ENCODE measurements around the gene SORCS2. TPM values are rescaled to one million over a fixed set of nuclear protein-coding genes. Genes with fewer than 3 reads are reported as not detected.

SORCS2 gene
- total RNA-seq, 2 experiments from 2014 or later, result 0.03 TPM; not detected in 1

DNA sequence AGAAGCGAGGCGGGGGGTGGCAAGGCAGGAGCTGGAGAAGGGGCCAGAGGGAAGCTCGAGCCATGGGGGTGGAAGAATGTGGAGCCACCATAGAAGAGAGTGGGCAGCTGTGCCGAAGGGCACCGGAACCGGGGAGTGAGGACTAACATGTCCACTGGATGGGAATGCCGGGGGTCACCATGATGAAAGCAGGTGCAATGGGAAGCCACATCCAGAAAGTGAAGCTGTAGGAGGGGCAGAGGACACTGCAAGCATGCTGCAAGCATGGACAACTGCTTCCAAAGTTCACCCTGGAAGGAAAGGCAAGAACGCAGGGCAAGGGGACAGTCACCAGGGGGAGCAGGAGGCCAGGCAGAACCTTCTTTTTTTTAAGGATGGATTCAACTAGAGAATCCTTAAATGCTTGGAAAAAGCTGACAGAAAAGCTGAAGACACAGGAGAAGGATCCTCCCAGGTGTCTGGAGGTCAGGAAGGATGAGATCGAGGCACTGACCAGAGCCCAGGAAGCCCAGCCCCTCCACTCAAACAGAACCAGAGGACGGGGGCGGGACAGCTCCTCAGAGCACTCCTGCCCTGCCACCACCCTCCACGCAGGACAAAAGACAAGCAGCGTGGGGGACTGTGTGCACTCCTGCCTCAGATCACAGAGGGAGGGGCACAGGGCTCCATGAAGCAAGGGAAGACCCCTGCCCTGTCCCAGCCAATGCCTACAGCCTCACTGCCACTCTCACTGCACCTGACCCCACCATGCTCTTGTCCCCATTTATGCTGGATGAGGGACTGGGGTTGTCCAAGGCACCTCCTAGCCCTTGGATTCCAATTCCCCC lies 578.1 kb downstream of the SORCS2 start:
- no peak overlapping the region for H2AFZ ChIP-seq (ENCODE audit: low read length)
- H3K27ac ChIP-seq (ENCODE audit: low read depth, low read length, poor library complexity, severe bottlenecking), result no peak overlapping the region
- no peaks in the 10 kb centered on the region for H3K4me1 ChIP-seq (ENCODE audit: insufficient read depth, low read length, poor library complexity, severe bottlenecking)
- no peaks in the 10 kb centered on the region for H3K9me3 ChIP-seq (ENCODE audit: low read length)
- H4K20me1 ChIP-seq (ENCODE audit: insufficient read depth, low read length), result no peaks in the 10 kb centered on the region
- DNase-seq (ENCODE audit: low spot score), result no peak
- TF ChIP-seq, protein P1, sequence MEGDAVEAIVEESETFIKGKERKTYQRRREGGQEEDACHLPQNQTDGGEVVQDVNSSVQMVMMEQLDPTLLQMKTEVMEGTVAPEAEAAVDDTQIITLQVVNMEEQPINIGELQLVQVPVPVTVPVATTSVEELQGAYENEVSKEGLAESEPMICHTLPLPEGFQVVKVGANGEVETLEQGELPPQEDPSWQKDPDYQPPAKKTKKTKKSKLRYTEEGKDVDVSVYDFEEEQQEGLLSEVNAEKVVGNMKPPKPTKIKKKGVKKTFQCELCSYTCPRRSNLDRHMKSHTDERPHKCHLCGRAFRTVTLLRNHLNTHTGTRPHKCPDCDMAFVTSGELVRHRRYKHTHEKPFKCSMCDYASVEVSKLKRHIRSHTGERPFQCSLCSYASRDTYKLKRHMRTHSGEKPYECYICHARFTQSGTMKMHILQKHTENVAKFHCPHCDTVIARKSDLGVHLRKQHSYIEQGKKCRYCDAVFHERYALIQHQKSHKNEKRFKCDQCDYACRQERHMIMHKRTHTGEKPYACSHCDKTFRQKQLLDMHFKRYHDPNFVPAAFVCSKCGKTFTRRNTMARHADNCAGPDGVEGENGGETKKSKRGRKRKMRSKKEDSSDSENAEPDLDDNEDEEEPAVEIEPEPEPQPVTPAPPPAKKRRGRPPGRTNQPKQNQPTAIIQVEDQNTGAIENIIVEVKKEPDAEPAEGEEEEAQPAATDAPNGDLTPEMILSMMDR (conservative IDR thresholded peaks at IDR 0.05; ENCODE audit: low read length), result peak; percentile 33; the same call in 1 of the 2 replicates
- TF ChIP-seq EZH2phosphoT487 (IDR thresholded peaks at IDR 0.05; ENCODE audit: borderline replicate concordance, low read depth, low read length), result no peak
- H3K9me2 ChIP-seq (ENCODE audit: insufficient read depth, low read length), result no peaks in the 10 kb centered on the region
- ChIA-PET POLR2A (no interaction called here), CTCF (ENCODE audit: unreplicated experiment) (no interaction called here)
- BruUV-seq (replicated peaks), result no TSS peak
- H3K4me2 ChIP-seq (ENCODE audit: low read length), result no peak overlapping the region
- H3K79me2 ChIP-seq (ENCODE audit: insufficient read depth, low read depth, low read length), result no peaks in the 10 kb centered on the region
- intact Hi-C loops (cut with micrococcal nuclease; ENCODE audit: unreplicated experiment), result no loop called here
- H3K36me3 ChIP-seq (ENCODE audit: insufficient read depth, low read length), result no peaks in the 10 kb centered on the region
- H3K4me3 ChIP-seq (ENCODE audit: low read depth, low read length, poor library complexity, severe bottlenecking), result no peak overlapping the region

DNA sequence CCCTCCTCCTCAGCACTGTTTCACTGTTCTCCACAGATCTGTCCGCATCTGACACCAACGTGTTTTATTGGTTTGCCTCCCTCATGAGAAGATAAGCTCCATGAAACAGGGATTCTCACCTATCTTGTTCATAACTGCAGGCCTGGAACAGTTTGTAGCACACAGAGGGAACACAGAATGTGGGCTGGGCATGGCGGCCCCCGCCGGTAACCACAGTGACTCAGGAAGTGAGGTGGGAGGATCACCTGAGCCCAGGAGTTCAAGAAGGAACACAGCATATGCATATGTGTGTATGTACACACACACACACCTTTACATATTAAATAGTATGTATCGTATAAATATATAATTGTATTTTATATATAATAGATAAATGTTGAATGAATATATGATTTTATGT lies 578.7 kb downstream of the SORCS2 start:
- POLR2A ChIA-PET, result no interaction called here
- DNase-seq (ENCODE audit: low spot score), result no peak
- no TSS peak for BruUV-seq (replicated peaks)
- no peaks in the 10 kb centered on the region for H3K9me2 ChIP-seq (ENCODE audit: insufficient read depth, low read length)
- H3K9me3 ChIP-seq (ENCODE audit: low read length), result no peaks in the 10 kb centered on the region
- no peak overlapping the region for H3K27ac ChIP-seq (ENCODE audit: low read depth, low read length, poor library complexity, severe bottlenecking)
- intact Hi-C loops (cut with micrococcal nuclease; ENCODE audit: unreplicated experiment), result no loop called here
- H3K4me1 ChIP-seq (ENCODE audit: insufficient read depth, low read length, poor library complexity, severe bottlenecking), result no peaks in the 10 kb centered on the region
- H3K4me2 ChIP-seq (ENCODE audit: low read length), result no peak overlapping the region
- CTCF ChIA-PET (ENCODE audit: unreplicated experiment), result no interaction called here
- no peaks in the 10 kb centered on the region for H4K20me1 ChIP-seq (ENCODE audit: insufficient read depth, low read length)
- no peak overlapping the region for H2AFZ ChIP-seq (ENCODE audit: low read length)
- H3K4me3 ChIP-seq (ENCODE audit: low read depth, low read length, poor library complexity, severe bottlenecking), result no peak overlapping the region
- no peaks in the 10 kb centered on the region for H3K36me3 ChIP-seq (ENCODE audit: insufficient read depth, low read length)
- TF ChIP-seq, protein P1 (conservative IDR thresholded peaks at IDR 0.05; ENCODE audit: low read length), result no peak
- no peak for TF ChIP-seq EZH2phosphoT487 (IDR thresholded peaks at IDR 0.05; ENCODE audit: borderline replicate concordance, low read depth, low read length)
- H3K79me2 ChIP-seq (ENCODE audit: insufficient read depth, low read depth, low read length), result no peaks in the 10 kb centered on the region

All from OCI-LY7 (cell line).